Measurements from ENCODE around the gene KRTAP5-7.
"Not testable (repeated sequence)": the region's sequence is repeated elsewhere in the genome, so short reads cannot be mapped to it uniquely, and the experiment has no call there.

The KRTAP5-7 gene

DNA sequence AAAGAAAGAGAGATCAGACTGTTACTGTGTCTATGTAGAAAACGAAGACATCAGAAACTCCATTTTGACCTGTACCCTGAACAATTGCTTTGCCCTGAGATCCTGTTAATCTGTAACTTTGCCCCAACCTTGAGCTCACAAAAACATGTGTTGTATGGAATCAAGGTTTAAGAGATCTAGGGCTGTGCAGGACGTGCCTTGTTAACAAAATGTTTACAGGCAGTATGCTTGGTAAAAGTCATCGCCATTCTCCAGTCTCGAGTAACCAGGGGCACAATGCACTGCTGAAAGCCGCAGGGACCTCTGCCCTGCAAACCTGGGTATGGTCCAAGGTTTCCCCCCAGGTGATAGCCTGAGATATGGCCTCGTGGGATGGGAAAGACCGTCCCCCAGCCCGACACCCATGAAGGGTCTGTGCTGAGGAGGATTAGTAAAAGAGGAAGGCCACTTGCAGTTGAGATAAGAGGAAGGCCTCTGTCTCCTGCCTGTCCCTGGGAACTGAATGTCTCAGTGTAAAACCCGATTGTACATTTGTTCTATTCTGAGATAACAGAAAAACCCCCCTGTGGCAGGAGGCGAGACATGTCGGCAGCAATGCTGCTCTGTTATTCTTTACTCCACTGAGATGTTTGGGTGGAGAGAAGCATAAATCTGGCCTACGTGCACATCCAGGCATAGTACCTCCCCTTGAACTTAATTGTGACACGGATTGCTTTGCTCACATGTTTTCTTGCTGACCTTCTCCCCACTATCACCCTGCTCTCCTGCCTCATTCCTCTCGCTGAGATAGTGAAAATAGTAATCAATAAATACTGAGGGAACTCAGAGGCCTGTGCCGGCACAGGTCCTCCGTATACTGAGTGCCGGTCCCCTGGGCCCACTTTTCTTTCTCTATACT, 7.9 kb downstream of the KRTAP5-7 start:
- not testable (repeated sequence) for DNase-seq

DNA sequence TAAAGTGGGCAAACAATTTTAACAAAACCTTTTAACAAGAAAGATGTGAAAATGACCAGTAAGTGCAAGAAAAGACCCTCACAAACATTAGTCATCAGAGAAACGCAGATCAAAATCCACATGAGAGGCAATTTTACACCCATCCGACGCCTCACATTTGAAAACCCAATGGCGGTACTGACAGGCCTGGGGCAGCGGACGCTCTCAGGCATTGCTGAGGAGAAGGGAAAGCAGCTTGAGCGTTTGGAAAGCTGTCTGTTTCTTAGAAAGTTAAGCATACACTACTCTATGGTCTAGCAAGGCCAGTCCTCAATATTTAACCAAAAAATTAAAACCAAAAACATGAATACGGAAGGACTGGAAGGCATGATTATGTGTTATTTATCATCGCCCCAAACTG, 8.8 kb downstream of the KRTAP5-7 start:
- DNase-seq = no peak

DNA sequence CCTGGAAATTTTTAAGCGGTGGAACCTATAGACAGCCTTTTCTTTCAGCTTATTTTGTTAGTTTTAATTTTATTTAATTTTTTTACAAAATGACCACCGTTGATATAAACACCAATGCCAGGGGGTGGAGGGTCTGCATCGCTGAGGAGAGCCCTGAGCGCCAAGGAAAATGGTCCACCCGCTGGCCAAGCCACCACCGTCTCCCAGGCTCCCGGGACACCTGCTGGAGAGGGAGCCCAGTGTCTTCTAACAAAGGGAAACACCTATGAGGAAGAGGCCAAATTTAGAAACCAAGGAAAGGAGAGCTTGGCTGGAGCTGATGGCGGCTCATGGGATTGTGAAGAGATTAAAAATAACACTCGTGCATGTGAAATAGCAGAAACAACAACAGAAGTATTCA, 10.5 kb downstream of the KRTAP5-7 start:
- DNase-seq = no peak

DNA sequence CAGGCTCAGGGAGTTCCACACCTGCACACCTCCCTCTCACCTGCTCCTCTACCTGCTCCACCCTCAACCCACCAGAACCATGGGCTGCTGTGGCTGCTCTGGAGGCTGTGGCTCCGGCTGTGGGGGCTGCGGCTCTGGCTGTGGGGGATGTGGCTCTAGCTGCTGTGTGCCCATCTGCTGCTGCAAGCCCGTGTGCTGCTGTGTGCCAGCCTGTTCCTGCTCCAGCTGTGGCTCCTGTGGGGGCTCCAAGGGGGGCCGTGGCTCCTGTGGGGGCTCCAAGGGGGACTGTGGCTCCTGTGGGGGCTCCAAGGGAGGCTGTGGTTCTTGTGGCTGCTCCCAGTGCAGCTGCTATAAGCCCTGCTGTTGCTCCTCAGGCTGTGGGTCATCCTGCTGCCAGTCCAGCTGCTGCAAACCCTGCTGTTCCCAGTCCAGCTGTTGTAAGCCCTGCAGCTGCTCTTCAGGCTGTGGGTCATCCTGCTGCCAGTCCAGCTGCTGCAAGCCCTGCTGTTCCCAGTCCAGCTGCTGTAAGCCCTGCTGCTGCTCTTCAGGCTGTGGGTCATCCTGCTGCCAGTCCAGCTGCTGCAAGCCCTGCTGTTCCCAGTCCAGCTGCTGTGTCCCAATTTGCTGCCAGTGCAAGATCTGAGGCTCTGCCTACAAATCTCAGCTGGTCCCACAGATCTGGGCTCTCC, 11.1 kb downstream of the KRTAP5-7 start, which contains the start of gene KRTAP5-8:
KRTAP5-8 (plus strand) TSS at position 49 of the 689 bp plus-strand sequence; CDS start at position 80, 31 bp downstream.
- not testable (repeated sequence) for DNase-seq

DNA sequence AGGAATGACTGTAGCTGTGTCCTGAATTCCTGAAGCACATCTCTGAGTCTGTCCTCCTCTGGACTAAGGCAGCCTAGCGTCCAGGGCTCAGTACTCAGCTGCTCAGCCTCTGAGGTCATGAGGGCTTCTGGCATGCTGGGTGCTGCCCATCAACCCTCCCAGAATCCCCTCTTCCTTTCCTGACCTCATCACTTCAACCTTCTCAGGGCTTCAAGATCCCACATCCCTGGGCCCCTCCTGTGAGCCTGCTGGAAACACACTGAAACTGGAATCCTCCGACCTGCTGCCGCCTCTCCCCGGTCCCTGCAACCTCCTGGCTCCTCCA, 11.6 kb downstream of the KRTAP5-7 start:
- no peak for DNase-seq

DNA sequence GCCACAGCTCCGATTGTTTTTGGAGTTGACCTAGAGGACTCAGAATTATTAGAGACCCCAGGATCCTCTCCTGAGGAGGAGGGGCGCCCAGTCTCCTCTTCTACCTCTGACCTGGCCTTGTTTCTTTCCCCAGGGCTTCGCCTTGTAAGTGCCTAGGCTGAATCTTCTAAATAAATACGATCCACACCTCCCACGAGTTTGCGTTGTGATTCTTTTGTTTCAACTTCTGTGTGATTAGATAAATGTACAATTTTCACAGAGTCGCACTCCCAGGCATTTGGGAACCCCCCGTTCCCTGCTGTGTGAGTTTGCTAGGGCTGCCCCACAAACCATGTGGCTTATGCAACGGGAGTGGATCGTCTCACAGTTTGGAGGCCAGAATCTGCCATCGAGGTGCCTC, 11.9 kb downstream of the KRTAP5-7 start:
- no peak for DNase-seq

DNA sequence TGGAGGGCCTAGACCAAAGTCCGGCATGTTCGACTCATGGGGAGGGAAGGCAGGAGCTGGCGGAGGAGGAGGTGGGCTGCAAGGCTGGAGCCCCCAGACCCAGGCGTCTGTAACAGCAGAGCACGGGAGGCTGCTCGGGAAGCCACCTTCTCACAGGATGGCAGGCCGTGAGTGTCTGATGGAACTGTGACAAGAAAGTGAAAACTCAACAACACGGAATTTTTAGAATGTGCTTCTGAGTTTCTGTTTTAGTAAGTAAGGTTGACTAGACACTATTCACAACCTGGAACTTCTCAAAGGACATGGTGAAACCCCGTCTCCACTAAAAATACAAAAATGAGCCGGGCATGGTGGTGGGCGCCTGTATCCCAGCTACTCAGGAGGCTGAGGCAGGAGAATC, 12.9 kb downstream of the KRTAP5-7 start:
- DNase-seq = not testable (repeated sequence)

DNA sequence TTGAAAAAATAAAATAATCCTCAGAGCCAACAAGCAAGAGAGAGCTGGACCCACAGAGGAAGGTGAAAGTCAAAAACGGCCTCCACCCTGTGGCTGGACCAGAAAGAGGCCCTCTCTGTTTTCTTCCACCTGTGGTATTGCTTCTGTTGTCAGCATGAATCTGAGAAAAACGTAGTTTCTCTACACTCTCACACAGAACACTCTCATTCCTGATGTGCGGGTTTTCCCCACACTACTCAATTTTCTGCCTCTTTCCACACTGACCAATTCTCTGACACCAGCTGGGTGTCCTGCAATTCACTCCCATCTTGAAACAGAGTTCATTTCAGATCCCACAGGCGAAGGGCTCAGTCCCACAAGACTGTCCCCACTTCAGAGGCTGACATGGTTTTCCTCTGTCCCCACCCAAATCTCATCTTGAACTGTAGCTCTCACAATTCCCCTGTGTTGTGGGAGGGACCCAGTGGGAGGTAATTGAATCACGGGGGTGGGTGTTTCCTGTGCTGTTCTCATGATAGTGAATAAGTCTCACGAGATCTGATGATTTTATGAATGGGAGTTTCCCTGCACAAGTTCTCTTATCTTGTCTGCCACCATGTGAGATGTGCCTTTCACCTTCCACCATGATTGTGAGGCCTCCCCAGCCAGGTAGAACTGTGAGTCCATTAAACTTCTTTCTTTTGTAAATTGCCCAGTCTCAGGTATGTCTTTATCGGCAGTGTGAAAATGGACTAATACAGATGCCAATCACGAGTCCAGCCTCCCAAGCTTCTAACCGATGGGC, 13.6 kb downstream of the KRTAP5-7 start:
- DNase-seq = not testable (repeated sequence)

DNA sequence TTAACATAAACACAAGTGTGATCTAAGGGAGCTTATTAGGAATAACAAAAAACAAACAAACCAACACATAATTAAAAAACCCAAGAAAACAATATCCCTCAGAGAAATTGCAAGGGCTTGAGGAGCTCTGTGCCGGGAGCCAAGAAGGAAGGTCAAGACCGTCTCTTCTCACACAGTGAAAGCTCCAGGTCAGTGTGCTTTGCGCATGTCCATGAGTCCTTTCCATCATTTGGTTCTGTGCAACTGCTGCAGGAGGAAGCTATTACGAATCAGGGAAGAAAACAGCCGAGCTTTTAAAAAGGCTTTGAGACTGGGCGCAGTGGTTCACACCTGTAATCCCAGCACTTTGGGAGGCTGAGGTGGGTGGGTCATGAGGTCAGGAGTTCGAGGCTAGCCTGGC, 15.3 kb downstream of the KRTAP5-7 start:
- no peak for DNase-seq

DNA sequence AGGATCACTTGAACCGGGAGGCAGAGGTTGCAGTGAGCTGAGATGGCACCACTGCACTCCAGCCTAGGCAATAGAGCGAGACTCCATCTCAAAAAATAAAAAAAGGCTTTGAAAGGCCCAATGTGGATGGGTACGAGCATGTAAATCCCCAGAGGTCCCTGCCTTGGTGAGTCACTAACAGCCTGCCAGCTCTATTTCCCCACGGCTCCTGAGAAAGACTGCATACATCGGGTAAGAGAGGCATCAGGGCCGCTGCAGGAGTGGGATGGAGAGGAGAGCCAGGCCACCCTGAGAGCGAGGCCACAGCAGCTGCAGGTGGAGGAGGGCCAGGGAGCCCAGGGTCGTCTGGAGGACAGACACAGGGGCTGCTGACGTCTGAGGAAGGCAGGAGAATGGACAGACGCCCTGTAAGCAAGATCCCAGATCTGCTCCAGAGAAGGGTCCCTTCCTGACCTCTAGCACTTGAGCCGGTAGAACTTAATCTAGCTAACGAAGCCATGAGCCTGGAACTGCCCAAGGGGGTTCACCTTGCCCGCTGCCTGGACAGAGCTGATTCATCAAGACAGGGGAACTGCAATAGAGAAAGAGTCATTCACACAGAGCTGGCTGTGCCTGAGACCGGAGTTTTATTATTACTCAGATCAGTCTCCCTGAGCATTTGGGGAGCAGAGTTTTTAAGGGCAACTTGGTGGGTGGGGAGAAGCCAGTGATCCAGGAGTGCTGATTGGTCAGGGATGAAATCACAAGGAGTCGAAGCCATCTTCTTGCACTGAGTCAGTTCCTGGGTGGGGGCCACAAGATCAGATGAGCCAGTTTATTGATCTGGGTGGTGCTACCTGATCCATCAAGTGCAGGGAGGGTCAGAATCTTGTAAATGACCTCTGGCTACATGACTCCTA, 16.1 kb downstream of the KRTAP5-7 start:
- DNase-seq = no peak

DNA sequence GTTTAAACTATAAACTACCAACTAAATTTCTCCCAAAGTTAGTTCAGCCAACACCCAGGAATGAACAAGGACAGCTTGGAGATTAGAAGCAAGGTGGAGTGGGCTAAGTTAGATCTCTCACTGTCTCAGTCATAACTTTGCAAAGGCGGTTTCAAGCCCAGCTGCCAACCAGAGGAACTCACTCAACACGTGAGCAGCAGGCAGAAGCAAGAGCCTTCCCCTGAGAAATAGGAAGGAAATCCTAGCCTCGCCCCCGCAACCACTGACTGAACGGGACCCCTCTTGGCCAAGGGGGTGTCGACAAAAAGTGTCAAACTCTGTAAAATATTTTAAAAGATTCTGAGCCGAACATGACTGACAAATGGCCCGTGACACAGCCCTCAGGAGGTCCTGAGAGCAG, 16.8 kb downstream of the KRTAP5-7 start:
- no peak for DNase-seq

DNA sequence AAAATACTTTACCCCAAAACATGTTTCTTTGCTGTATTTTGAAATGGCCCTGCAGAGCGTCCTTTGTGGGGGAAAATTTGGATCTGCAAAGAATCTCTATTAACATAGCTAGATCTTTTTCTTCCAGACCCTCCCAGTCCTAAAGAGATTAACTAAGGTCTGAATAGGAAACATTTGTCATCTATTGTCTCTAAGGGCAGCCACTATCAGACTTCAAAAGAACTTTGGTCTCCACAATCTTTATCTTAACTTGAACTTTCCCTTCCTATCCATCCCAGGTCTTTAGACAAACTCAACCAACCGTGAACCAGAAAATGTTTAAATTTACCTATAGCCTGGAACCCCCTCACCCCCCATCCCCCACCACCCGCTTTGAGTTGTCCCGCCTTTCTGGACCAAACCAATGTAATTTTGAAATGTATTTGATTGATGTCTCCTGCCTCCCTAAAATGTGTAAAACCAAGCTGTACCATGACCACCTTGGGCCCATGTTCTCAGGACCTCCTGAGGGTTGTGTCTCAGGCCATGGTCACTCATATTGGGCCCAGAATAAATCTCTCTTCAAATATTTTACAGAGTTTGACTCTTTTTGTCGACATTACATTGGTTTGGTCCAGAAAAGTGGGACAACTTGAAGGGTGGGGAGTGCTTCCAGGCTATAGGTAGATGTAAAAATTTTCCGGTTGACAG, 17.6 kb downstream of the KRTAP5-7 start:
- no peak for DNase-seq

DNA sequence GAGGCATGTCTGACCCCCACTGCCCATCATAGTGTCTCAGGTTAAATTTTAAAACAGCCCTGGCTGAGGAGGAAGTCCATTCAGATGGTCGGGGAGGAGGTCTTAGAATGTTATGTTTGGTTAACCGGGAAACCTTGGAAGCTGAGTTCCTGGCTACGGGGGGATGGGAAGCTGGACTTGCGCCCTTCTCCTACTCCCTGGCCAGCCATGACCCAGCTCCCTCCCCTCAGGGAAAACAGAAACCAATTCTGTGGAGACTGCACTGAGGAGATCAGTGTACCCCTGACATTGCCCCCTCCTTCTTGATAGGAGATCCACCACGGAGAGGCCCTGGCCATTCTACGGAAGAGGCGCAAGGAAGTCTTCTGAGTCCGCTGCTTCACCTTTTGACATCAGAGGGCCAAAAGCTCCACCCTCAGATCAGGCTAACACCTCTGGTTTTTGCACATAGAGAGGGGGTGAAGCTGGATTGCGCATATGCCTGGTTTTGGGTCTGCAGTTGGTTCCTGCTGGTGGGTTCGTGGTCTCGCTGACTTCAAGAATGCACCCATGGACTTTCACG, 18.4 kb downstream of the KRTAP5-7 start:
- no peak for DNase-seq

DNA sequence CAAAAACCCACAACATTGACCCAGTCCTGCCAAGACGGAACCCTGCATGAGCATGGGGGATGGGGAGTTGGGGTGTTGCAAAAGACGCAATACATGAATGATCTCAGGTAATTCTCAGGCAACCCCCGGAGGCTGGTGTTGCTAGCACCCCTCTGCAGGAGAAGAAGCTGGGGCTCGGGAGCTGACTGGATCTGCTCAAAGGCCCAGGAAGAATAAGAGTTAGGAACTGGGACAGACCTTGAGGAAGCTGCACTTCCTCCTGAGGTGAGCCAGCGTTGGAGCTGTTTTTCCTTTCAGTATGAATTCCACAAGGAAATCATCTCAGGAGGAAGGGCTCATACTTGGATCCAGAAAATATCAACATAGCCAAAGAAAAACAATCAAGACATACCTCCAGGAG, 21.1 kb downstream of the KRTAP5-7 start, which contains the start of gene KRTAP5-9:
KRTAP5-9 (plus strand) TSS at position 301 of the 400 bp plus-strand sequence. CDS start 238 bp downstream, outside the sequence.
- DNase-seq = no peak

DNA sequence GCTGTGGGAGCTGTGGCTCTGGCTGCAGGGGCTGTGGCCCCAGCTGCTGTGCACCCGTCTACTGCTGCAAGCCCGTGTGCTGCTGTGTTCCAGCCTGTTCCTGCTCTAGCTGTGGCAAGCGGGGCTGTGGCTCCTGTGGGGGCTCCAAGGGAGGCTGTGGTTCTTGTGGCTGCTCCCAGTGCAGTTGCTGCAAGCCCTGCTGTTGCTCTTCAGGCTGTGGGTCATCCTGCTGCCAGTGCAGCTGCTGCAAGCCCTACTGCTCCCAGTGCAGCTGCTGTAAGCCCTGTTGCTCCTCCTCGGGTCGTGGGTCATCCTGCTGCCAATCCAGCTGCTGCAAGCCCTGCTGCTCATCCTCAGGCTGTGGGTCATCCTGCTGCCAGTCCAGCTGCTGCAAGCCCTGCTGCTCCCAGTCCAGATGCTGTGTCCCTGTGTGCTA, 21.7 kb downstream of the KRTAP5-7 start:
- no peak for DNase-seq

DNA sequence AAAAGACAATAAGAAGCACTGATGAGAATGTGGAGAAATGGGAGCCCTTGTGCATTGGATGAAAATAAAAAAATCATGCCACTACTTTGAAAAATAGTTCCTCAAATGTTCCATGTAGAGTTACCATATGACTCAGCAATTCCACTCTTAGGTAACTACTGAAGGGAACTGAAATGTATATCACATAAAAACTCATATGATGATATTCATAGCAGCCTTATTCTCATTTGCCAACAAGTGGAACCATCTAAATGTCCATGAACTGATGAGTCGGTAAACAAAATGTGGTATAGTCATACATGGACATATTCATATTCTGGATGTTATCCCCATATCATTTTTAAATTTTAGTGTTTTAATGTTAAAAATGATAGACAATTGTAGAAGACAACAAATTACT, 24.6 kb downstream of the KRTAP5-7 start:
- no peak for DNase-seq

DNA sequence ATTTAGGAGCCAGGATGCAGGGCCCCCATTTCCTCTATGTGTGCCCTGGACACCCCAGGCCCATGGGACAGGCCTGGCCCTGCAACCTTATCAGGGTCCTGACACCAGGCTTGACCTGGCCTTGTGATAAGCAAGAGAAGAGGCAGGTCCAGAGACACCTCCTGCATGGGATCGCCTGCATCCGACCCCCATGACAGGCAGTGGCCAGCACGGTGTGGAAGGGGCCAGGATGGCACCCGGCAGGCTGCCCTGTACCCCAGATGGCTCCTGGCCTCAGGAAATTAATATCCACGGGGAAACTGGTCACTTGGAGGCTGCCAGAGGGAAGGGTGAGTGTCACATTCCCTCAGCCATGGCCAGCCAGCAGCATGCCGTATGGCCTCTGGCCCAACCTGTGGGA, 27.9 kb downstream of the KRTAP5-7 start:
- no peak for DNase-seq

DNA sequence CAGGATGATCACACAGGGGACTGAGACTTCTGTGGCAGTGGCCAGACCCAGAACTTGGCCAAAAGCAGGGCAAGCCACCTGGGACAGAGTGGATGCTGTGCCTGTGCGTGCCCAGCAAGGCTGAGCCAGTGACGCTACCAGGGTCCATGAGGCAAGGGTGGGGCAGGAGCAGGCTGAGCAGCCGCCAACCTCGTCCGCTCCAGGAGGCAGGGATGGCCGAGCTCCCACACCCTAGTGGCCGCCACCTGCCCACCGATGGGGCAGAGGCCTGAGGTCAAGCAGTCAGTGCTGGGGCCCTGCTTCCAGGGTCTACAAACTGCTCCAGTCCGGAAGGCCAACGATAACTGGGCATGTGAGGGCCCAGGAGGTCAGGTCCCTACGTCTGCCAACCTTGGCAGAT, 28.4 kb downstream of the KRTAP5-7 start:
- DNase-seq = no peak

DNA sequence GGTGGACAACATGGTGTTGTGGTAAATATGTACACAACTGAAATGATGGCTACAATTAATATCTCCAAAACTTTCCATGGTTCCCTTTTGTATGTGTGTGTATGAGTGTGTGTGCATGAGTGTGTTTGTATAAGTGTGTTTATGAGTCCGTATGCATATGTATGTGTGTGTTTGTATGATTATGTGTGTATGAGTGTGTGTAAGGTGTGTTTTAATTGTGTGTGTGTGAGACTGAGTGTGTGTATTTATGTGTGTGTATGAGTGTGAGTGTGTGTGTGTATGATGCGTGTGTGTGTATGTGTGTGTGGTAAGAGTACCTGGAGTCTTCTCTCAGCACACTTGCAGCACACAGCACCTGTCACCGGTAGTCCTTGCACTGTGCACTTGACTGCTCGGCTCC, 29.0 kb downstream of the KRTAP5-7 start:
- DNase-seq = no peak

DNA sequence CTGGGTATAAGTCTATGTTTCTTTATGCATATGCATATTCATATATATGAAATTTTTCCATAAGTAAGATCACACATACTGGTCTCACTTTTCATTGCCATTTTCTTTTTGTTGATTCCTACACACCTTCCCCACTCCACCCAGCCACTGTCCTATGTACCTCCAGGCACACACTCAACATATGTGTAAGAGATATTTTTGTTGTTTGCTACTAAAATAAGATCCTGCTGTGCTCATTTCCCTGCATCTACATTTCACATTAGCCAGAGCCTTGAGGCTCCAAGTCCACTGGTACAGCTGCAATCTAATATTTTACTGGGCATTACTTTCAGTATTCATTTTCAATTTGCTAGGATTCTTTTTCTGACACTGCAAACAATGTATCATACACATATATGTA, 30.2 kb downstream of the KRTAP5-7 start:
- no peak for DNase-seq

DNA sequence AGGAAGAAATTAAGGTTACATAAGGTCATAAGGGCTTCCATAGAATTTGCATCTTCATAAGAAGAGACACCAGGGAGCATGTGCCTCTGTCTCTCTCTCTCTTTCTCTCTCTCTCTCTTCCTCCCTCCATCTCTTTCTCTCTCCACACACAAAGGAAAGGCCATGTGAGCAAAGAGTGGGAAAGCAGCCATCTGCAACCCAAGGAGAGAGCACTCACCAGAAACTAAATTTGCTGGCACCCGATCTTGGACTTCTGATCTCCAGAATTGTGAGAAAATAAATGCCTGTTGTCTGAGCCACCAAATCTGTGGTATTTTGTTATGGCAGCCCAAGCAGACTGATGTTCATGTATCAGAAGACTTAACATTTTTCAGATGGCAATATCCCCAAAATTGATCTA, 31.9 kb downstream of the KRTAP5-7 start:
- DNase-seq = no peak
